A549 (cell line): ENCODE data around the gene XCR1. TPM values are rescaled to one million over a fixed set of nuclear protein-coding genes. Genes with fewer than 3 reads are reported as not detected.
"Not testable (repeated sequence)": the region's sequence is repeated elsewhere in the genome, so short reads cannot be mapped to it uniquely, and the experiment has no call there.

Experiments used
- ATAC-seq, 2 experiments: fragments of 200-7000 bp in 1 of 2; fragments of >200 bp in 1 of 2; cut with Nextera tagmentation in 1 of 2; cut with Tn5 transposase in 1 of 2; 3 replicates each; pipeline versions ENCODE4 v1.8.0 to v1.9.1; 2018 to 2020; ENCODE audit warnings: mild to moderate bottlenecking in 1 of 2, moderate library complexity in 1 of 2
- CTCF ChIA-PET: fragments of 300-600 bp; sonication (Branson Sonifier 250); formaldehyde crosslinking; extraction: SDS; loops from one replicate; lab custom pipeline; 2021; ENCODE audit warnings: antibody characterized with exemption, inconsistent platforms; lab: Yijun Ruan, JAX
- POLR2A ChIA-PET: fragments of 350-600 bp; formaldehyde crosslinking; extraction: SDS; loops from one replicate; lab custom pipeline; 2021; ENCODE audit warnings: antibody characterized with exemption, inconsistent platforms; lab: Yijun Ruan, JAX
- DNase-seq, 2 experiments: peaks; one replicate each; pipeline versions ENCODE4 v3.0.0 to v3.0.0-alpha.2; 2011 to 2016; ENCODE audit warnings: low read depth in 1 of 2, low spot score in 1 of 2
- FAIRE-seq: peaks from 2 replicates; lab custom pipeline; 2011; peaks lifted over from hg19 to GRCh38; lab: Jason Lieb, UNC
- H3K27ac ChIP-seq, 2 experiments: fragments of >200 bp; sonication (Bioruptor Twin); formaldehyde crosslinking; 3 replicates each; pipeline ENCODE4 v1.5.1; 2016 to 2017
- H3K4me1 ChIP-seq: fragments of >200 bp; sonication (Bioruptor Twin); formaldehyde crosslinking; 3 replicates; pipeline ENCODE4 v1.6.1; 2016
- H3K4me2 ChIP-seq: fragments of >200 bp; sonication (Bioruptor Twin); formaldehyde crosslinking; 3 replicates; pipeline ENCODE4 v1.6.1; 2016
- H3K4me3 ChIP-seq: fragments of >200 bp; sonication (Bioruptor Twin); formaldehyde crosslinking; 3 replicates; pipeline ENCODE4 v1.5.1; 2016
- H3K9me3 ChIP-seq: fragments of >200 bp; sonication (Bioruptor Twin); formaldehyde crosslinking; 3 replicates; pipeline ENCODE4 v1.6.1; 2016
- BHLHE40 ChIP-seq: IDR thresholded peaks from 2 replicates; pipeline ENCODE4 v1.6.1; 2012; ENCODE audit warnings: low read depth, low read length, inconsistent platforms
- CHD2 ChIP-seq: fragments of 150-350 bp; IDR thresholded peaks from 2 replicates; pipeline ENCODE4 v1.6.1; 2014; ENCODE audit warnings: low read length; ENCODE audit not compliant: partially characterized antibody
- EP300 ChIP-seq, 2 experiments: fragments of >200 bp; sonication (Bioruptor Twin); formaldehyde crosslinking; IDR thresholded peaks; 2 replicates in 1 of 2; 3 replicates in 1 of 2; pipeline ENCODE4 v1.6.1; 2016 to 2017
- ESRRA ChIP-seq: fragments of 150-350 bp; IDR thresholded peaks from 2 replicates; pipeline ENCODE4 v1.6.1; 2014; ENCODE audit warnings: mild to moderate bottlenecking, low read length, borderline replicate concordance
- FOSL2 ChIP-seq, 2 experiments: fragments of 450-650 bp in 1 of 2; fragments of >200 bp in 1 of 2; sonication (Bioruptor Twin) in 1 of 2; formaldehyde crosslinking; IDR thresholded peaks; 2 replicates each; pipeline versions ENCODE4 v1.5.0 to v1.6.1; 2016 to 2020; ENCODE audit warnings: mild to moderate bottlenecking in 1 of 2, moderate library complexity in 1 of 2
- HOXB13 ChIP-seq: fragments of 250-450 bp; sonication (Bioruptor Pico); IDR thresholded peaks from 2 replicates; pipeline ENCODE4 v1.5.0; 2020; ENCODE audit warnings: low read depth, mild to moderate bottlenecking, moderate library complexity
- JUN ChIP-seq, 2 experiments: fragments of >200 bp; sonication (Bioruptor Twin); formaldehyde crosslinking; IDR thresholded peaks; 2 replicates in 1 of 2; 3 replicates in 1 of 2; pipeline ENCODE4 v1.6.1; 2016 to 2017
- POLR2A ChIP-seq: IDR thresholded peaks from 2 replicates; pipeline ENCODE4 v1.6.1; 2012; ENCODE audit warnings: mild to moderate bottlenecking, low read length
- RAD21 ChIP-seq, 2 experiments: fragments of >200 bp in 1 of 2; sonication (Bioruptor Twin) in 1 of 2; formaldehyde crosslinking in 1 of 2; IDR thresholded peaks in 1 of 2; conservative IDR thresholded peaks in 1 of 2; 2 replicates in 1 of 2; 3 replicates in 1 of 2; pipeline ENCODE4 v1.6.1; 2012 to 2018; ENCODE audit warnings: inconsistent platforms in 1 of 2
- RFX5 ChIP-seq: fragments of 450-650 bp; IDR thresholded peaks from 2 replicates; pipeline ENCODE4 v1.7.1; 2014; ENCODE audit warnings: antibody characterized with exemption, mild to moderate bottlenecking, moderate library complexity
- SREBF2 ChIP-seq: fragments of 450-650 bp; IDR thresholded peaks from 2 replicates; pipeline ENCODE4 v1.6.1; 2014; ENCODE audit warnings: mild to moderate bottlenecking, moderate library complexity
- TP53 ChIP-seq: fragments of 250-450 bp; sonication (Bioruptor Pico); IDR thresholded peaks from 2 replicates; pipeline ENCODE4 v1.5.0; 2021; ENCODE audit warnings: mild to moderate bottlenecking, moderate library complexity
- ZFP36 ChIP-seq: fragments of 450-650 bp; IDR thresholded peaks from 2 replicates; pipeline ENCODE4 v1.6.1; 2014; ENCODE audit warnings: borderline replicate concordance; ENCODE audit not compliant: partially characterized antibody
- WGBS: methylation state at CpG from one replicate; pipeline ENCODE4 v1.1.6; 2017; ENCODE audit errors: missing lambda C conversion rate; 5-methylcytosine and 5-hydroxymethylcytosine counted together
- polyA plus RNA-seq, 4 experiments: library from polyadenylated mRNA; depleted of rRNA in 3 of 4; stranded (reverse); fragments of >200 nt; fragmentation: RNase III in 1 of 4; extraction: RNeasy Plus Mini Kit Qiagen cat#74134 plus additional on column Dnase treatment in 1 of 4; gene quantifications; 2 replicates in 3 of 4; 3 replicates in 1 of 4; pipeline ENCODE4 v1.2.3, GENCODE V29; 2011 to 2017
- TF ChIP-seq, protein P1 (sequence below): fragments of 250-450 bp; sonication (Bioruptor Pico); IDR thresholded peaks from 2 replicates; pipeline ENCODE4 v1.5.0; 2020; ENCODE audit warnings: low read depth, mild to moderate bottlenecking, moderate library complexity
- TF ChIP-seq, protein P2 (sequence below): fragments of 150-350 bp; IDR thresholded peaks from 2 replicates; pipeline ENCODE4 v1.6.1; 2014; ENCODE audit warnings: low read depth, mild to moderate bottlenecking, low read length
- TF ChIP-seq, protein P3 (sequence below): fragments of 200-600 bp; sonication (generic); IDR thresholded peaks from 2 replicates; pipeline ENCODE4 v1.6.1; 2016; ENCODE audit warnings: antibody characterized with exemption, mild to moderate bottlenecking, moderate library complexity

XCR1 gene
- polyA plus RNA-seq, 2 of the 4 experiments (the other 2 are of a cell fraction), result not detected

DNA sequence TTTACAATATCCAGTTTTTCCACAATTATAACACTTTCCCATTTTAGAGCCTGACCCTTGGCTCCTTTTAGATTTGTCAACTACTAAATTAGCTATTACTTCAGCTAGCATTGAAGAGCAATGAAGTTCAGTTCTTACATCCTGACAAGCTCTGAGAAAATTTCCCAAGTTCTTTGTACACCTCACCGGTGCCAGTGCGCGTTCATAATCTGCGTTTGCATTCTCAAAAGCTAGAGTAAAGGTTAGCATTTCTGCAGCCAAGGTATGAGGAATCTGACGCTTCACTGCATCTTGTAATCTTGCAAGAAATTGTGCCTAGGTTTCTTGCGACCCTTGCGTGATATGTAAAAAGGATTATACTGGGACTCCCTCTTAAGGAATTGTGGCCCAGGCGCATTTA lies 25.2 kb upstream of the XCR1 start:
- no peak overlapping the region for H3K4me2 ChIP-seq
- 69% methylated on average over 8 of the region's 8 CpGs for WGBS
- FAIRE-seq, result no peak

DNA sequence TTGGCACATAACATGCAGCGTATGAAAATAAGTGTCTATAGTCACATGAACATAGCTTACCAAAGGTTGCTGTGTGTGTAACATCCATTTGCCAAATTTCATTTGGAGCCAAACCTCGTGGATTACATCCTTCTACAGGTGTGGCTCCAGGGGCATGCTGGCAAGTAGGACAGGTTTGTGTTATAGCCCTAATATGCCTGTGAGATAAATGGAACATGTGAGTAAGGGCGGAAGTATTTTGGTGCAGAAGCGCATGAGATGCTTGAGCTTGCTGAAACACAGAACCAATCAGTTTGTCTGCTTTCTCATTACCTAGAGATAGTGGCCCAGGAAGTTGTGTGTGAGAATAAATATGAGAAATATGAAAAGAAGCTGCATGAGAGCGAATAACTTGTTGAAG lies 21.8 kb upstream of the XCR1 start:
- no peak overlapping the region for H3K4me2 ChIP-seq
- no peaks in the 10 kb centered on the region for H3K4me1 ChIP-seq
- no peak for ATAC-seq
- CTCF ChIA-PET, result interaction anchor here (1.1 kb wide), 1 partner anchor 30 kb away, joined by 4 read pairs; no protein-coding TSS in a partner anchor
- no peaks in the 10 kb centered on the region for H3K9me3 ChIP-seq
- no peak for TF ChIP-seq JUN (IDR thresholded peaks at IDR 0.05)
- no peak for TF ChIP-seq TP53 (CRISPR knock-in tag)
- TF ChIP-seq EP300 (IDR thresholded peaks at IDR 0.05), result no peak
- TF ChIP-seq, protein P1, sequence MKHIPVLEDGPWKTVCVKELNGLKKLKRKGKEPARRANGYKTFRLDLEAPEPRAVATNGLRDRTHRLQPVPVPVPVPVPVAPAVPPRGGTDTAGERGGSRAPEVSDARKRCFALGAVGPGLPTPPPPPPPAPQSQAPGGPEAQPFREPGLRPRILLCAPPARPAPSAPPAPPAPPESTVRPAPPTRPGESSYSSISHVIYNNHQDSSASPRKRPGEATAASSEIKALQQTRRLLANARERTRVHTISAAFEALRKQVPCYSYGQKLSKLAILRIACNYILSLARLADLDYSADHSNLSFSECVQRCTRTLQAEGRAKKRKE (CRISPR knock-in tag), result no peak
- TF ChIP-seq, protein P2, sequence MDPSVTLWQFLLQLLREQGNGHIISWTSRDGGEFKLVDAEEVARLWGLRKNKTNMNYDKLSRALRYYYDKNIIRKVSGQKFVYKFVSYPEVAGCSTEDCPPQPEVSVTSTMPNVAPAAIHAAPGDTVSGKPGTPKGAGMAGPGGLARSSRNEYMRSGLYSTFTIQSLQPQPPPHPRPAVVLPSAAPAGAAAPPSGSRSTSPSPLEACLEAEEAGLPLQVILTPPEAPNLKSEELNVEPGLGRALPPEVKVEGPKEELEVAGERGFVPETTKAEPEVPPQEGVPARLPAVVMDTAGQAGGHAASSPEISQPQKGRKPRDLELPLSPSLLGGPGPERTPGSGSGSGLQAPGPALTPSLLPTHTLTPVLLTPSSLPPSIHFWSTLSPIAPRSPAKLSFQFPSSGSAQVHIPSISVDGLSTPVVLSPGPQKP, result no peak
- TF ChIP-seq ESRRA, result no peak
- no peak for TF ChIP-seq POLR2A
- no peak for TF ChIP-seq SREBF2
- no peak for TF ChIP-seq RAD21 (conservative IDR thresholded peaks at IDR 0.05 in 1 of 2, IDR thresholded peaks at IDR 0.05 in 1 of 2)
- TF ChIP-seq RFX5, result no peak
- TF ChIP-seq CHD2, result no peak
- no peak for TF ChIP-seq HOXB13 (CRISPR knock-in tag)
- no peak for TF ChIP-seq ZFP36
- TF ChIP-seq FOSL2 (IDR thresholded peaks at IDR 0.05), result no peak
- no peak for TF ChIP-seq FOSL2 (CRISPR knock-in tag; IDR thresholded peaks at IDR 0.05)
- no peak for TF ChIP-seq BHLHE40
- TF ChIP-seq, protein P3, sequence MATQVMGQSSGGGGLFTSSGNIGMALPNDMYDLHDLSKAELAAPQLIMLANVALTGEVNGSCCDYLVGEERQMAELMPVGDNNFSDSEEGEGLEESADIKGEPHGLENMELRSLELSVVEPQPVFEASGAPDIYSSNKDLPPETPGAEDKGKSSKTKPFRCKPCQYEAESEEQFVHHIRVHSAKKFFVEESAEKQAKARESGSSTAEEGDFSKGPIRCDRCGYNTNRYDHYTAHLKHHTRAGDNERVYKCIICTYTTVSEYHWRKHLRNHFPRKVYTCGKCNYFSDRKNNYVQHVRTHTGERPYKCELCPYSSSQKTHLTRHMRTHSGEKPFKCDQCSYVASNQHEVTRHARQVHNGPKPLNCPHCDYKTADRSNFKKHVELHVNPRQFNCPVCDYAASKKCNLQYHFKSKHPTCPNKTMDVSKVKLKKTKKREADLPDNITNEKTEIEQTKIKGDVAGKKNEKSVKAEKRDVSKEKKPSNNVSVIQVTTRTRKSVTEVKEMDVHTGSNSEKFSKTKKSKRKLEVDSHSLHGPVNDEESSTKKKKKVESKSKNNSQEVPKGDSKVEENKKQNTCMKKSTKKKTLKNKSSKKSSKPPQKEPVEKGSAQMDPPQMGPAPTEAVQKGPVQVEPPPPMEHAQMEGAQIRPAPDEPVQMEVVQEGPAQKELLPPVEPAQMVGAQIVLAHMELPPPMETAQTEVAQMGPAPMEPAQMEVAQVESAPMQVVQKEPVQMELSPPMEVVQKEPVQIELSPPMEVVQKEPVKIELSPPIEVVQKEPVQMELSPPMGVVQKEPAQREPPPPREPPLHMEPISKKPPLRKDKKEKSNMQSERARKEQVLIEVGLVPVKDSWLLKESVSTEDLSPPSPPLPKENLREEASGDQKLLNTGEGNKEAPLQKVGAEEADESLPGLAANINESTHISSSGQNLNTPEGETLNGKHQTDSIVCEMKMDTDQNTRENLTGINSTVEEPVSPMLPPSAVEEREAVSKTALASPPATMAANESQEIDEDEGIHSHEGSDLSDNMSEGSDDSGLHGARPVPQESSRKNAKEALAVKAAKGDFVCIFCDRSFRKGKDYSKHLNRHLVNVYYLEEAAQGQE, result no peak
- TF ChIP-seq, all 56 proteins: peak for 0
- POLR2A ChIA-PET, result no interaction called here
- Histone ChIP-seq H3K4me3 (no peak overlapping the region), H3K27ac (no peak overlapping the region)
- DNase-seq, result no peak
- no peak for FAIRE-seq
- 18% methylated on average over 5 of the region's 5 CpGs for WGBS

More for the DNA sequence above, 25.2 kb upstream of the XCR1 start:
- Histone ChIP-seq H3K4me3 (no peak overlapping the region), H3K27ac (no peak overlapping the region), H3K9me3 (no peaks in the 10 kb centered on the region), H3K4me1 (no peaks in the 10 kb centered on the region)
- DNase-seq (no peak), ATAC-seq (no peak)
- ChIA-PET CTCF (no interaction called here), POLR2A (no interaction called here)
- no peak for TF ChIP-seq TP53 (CRISPR knock-in tag)
- no peak for TF ChIP-seq JUN (IDR thresholded peaks at IDR 0.05)
- TF ChIP-seq HOXB13 (CRISPR knock-in tag), result no peak

DNA sequence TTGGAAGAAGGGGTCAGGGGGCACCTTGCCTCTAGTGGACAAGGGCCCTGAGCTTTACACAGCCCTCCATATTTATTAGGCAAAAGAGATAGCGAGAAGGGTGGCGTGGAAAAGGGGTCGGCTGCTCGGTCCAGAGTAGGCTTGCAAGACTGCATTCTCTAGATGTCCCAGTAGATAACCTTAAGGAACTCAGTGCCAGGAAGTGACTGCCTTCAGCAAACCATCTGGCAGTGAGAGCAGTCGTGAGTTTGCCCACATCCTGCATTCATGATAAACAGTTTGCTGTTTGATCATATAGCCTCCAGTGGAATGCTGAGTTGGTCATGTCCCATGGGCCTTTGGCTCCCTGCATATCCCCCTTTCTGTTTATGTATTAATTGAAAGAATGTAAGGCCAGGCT lies 18.9 kb upstream of the XCR1 start:
- ATAC-seq, H3K4me3 ChIP-seq, H3K9me3 ChIP-seq, POLR2A ChIA-PET, H3K27ac ChIP-seq, FAIRE-seq, DNase-seq, H3K4me2 ChIP-seq, H3K4me1 ChIP-seq: not testable (repeated sequence)
- CTCF ChIA-PET, result interaction anchor here (0.6 to 1.5 kb wide), 3 partner anchors 32 to 170 kb away, joined by 3 to 4 read pairs (median 3); no protein-coding TSS in a partner anchor
- 57% methylated on average over 5 of the region's 5 CpGs for WGBS
